Activated CD8-positive, alpha-beta memory T cell treated with anti-CD3 and anti-CD28 coated beads, Interleukin-2, amount 50 U/mL, for 4 hours (primary cell): ENCODE measurements around the gene IKBKG.
"Not testable (repeated sequence)": the region's sequence is repeated elsewhere in the genome, so short reads cannot be mapped to it uniquely, and the experiment has no call there.

Experiments used
- DNase-seq: peaks from one replicate; pipeline ENCODE4 v3.0.0-alpha.2; 2020

The IKBKG gene

DNA sequence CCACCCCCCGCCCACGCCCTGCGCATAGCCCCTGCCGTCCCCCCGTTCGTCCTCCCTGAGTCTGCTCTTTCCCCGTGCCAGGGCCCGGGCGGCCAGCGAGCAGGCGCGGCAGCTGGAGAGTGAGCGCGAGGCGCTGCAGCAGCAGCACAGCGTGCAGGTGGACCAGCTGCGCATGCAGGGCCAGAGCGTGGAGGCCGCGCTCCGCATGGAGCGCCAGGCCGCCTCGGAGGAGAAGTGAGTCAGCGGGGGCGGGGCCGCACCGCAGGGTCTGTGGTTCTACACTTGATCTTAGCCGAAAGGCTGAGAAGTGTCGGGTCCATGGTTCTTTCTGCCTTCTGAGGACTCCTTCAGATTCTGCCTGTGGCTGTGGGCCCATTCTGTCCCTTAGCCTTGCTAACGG is 12.9 kb downstream of the IKBKG start:
- DNase-seq: not testable (repeated sequence)

DNA sequence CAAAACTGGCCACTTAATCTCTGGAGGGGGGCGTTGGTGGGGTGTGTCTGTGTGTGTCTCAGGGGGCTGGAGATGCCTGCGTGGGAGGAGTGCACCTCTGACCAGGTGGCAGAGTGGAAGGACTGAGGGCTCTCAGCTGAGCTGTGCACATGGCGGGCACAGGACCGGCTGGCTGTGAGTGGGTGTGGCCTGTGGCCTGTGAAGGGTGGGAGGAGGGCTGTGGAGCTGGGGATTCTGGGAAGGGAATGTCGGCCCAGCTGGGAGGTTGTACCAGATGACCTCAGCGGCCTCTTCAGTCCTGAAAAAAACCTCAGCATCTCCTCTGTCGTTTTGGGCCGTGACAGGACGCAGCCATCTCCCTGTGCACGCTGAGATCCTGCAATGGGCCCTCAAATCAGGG is 14.9 kb downstream of the IKBKG start:
- not testable (repeated sequence) for DNase-seq

DNA sequence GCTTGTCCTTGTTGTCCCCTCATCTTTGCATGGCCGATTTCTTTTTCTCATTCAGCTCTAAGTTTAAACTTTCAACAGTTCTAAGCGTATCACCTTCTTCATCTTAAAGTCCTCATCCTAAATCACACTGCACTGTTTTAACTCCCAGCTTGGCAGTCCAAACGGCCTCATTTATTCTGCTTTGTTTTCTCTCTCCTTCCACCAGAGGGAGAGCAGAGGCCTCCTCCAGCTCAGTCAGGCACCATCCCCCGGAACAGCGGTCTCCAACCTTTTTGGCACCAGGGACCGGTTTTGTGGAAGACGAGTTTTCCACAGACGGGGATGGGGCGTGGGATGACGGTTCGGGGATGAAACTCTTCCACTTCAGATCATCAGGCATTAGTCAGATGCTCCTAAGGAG is 22.9 kb downstream of the IKBKG start:
- not testable (repeated sequence) for DNase-seq

GRCh38 chrX:154573061-154573460 is 25.6 kb downstream of the IKBKG start:
- DNase-seq: not testable (repeated sequence)

DNA sequence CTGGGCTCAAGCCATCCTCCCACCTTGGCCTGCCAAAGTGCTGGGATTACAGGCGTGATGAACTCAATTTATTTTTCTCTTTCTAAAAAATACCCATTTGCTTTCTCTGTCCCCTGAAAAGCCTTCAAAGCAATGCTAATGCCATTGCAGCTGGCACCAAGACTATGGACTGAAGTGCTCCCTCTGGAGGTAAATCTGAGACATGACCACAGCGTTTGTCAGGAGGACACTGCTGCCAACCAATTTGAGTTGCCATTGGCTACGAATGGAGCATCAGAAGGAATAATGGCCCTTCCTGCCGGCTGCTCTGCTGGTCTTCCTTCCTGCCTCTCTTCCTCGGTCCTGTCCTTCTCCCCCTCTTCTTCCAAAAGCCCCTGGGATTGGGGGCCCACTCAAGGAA is 27.7 kb downstream of the IKBKG start:
- not testable (repeated sequence) for DNase-seq

DNA sequence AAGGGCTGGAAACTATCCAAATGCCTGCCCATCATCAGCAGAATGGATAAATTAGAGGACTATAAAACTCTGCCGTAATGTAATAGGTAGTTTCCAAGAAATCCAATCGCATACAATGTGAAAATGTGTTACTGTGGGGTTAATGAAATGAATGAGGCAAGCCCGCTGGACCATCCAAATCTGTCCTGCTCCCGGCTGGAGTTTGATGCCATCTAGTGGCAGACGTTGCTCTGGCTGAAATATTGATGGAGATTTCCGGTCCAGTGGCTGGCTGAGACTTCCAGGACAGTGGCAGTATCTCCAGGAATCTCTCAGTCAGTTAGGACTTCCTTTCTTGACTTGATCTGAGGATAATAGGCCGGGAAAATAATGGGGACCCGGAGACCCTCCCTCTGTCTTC is 35.6 kb downstream of the IKBKG start:
- DNase-seq: not testable (repeated sequence)

DNA sequence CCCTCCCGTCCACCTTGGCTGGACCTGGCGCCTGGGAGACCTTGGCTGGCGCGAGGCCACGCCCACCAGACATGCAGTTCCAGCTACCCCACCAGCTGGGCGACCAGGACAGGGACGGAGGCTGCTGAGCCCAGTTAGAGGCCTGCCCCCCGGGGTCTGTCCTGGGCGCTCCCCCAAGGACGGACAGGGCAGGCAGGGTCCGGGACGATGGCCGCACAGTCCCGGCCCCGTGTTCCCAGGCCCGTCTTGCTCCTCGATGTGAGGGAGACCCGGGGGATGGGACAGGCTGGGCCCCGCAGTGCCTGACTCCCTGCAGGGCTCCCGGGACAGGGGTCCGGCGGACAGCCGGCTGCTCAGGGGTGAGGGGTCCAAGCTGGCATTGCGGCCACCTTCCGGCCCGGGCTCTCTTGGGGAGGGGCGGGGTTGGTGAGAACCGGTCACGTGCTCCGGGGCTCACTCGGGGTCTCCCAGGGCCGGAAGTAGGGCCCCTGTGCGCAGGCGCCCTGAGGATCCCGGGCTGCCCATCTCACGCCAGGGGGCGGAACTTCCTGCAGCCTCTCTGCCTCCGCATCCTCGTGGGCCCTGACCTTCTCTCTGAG is 37.3 kb downstream of the IKBKG start, which contains the start of gene CTAG1A:
CTAG1A (plus strand) TSS at position 549 of the 599 bp plus-strand sequence. CDS start 74 bp downstream, outside the sequence.
- not testable (repeated sequence) for DNase-seq

- DNase-seq: not testable (repeated sequence)
These were observed 43.0 kb downstream of the IKBKG start for GRCh38 chrX:154590415-154590814.

- DNase-seq: no peak
These were observed 45.1 kb downstream of the IKBKG start for GRCh38 chrX:154592505-154592904.

GRCh38 chrX:154593201-154593600 is 45.8 kb downstream of the IKBKG start:
- DNase-seq: no peak

GRCh38 chrX:154594491-154594890 is 47.1 kb downstream of the IKBKG start:
- DNase-seq: no peak

DNA sequence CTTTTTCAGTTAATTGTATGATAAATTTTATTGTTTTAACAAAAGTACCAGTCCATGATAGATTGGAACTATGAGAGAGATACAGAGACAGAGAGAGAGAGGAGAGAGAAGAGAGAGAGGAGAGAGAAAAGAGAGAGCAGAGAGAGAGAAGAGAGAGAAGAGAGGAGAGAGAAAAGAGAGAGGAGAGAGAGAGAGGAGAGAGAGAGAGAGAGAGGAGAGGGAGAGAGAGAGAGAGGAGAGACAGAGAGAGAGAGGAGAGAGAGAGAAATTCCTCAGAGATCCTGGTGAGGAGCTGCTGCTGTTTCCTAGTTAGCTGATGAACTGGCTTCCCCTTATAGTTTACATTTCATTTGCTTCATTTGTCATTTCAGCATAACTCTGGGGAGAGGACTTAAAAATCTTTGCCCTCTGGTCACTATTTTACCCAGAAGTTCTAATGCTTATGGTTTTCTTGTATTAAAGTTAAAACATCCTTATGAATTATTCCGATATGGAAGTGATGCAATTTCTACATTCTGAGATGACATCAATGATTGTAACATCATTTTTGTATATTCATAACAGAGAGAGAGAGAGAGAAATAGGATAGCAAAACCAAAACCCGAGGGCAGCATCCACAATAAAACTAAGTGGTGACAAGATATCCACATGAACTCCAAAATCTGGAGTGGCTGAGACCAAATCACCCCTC is 48.3 kb downstream of the IKBKG start:
- DNase-seq: no peak

GRCh38 chrX:154596290-154596929 is 49.0 kb downstream of the IKBKG start:
- DNase-seq: no peak

DNA sequence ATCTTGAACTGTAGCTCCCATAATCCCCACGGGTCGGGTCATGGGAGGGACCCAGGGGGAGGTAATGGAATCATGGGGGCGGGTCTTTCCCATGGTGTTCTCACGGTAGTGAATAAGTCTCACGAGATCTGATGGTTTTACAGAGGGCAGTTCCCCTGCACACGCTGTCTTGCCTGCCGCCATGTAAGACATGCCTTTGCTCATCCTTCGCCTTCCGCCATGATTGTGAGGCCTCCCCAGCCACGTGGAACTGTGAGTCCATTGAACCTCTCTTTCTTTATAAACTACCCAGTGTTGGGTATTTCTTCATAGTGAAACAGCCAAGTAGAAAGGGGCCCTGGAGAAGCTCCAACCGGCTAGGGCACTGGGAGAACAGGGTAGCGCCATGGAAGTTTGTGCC is 49.8 kb downstream of the IKBKG start:
- no peak for DNase-seq

DNA sequence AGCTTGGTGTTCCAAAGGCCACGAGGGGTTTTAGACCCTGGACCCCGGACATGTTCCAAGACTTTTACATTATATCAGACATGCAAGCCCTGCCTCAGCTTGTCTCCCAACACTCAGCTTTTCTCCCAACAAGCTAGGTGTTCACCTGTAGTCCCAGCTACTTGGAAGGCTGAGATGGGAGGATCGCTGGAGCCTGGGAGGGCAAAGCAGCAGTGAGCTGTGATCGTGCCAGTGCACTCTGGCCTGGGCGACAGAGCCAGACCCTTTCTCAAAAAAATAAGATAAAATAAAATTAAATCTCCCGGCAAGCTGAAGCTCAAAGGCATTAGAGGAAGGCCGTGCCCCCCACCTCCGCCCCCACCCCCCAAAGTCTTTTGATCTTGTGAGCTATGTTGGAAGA is 51.2 kb downstream of the IKBKG start:
- DNase-seq: no peak

- DNase-seq: no peak
These were observed 52.1 kb downstream of the IKBKG start for GRCh38 chrX:154599531-154599930.

DNA sequence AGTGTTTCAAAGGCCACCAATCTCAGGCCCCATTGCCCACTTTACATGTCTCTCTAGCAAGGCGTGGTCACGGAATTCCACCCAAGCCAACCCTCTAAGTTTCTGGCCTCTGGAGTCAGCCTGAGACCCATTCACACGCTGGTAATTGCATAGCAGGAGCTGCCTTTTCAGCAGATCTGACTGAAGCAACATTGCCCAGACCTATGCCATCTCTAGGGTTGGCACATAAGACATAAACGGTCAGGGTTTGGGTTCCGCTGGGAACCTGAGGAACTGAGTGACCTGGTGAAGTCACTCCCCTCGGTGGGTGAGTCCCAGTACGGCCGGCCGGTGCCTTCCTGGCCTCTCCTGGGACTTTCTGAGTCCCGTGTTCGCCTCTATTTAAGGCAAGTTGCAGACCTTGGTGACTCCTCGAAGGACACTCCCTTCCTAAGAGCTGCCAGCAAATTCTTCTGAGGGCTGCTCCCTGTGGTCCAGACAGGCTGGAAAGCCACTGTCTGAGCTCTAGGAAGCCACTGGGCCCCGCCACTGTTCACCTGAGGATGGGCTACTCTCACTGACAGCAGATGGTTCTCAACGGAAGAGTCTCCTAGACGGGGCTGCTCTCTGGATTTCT is 53.4 kb downstream of the IKBKG start:
- no peak for DNase-seq

DNA sequence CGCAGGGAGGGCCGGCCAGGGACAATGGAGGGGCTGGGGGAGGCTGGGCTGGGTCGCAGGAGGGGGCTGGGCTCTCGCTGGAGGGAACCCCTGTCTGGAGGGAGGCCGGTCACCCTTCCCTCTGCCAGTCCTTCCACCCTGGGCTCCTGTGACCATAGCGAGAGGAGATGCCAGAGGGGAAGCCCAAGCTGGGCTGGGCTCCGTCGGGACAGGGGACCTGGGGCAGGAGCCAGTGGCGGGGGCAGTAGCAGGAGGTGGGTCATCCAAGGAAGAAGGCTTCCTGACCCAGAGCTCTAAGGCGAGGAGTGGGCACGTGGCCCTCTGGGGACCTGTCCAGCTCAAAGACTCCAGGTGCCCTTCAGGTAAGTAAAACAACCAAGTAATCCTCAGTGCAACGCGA is 54.8 kb downstream of the IKBKG start:
- DNase-seq: no peak

DNA sequence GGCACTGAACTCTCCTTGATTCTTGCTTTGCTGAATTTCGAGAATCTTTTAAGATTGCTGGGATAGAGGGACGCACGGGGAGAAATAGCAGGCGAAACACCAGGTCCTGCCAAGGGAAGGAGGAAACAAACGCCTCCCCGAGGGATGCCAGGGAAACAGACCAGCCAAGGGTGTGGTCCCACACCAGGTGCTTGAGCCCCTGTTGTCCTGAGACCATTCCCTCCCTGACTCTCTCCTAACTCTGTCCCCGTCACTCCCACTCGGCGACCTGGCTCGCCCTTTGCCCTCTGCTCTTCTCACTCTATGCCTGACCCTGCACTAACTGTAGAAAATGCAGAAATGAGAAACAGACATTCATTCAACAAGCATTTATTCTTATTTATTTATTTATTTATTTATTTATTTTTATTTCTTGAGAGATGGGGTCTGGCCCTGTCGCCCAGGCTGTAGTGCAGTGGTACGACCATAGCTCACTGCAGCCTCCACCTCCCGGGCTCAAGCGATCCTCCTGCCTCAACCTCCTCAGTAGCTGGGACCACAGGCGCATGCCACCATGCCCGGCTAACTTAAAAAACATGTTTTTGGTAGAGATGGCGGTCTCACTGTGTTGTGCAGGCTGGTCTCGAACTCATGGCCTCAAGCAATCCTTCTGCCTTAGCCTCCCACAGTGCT is 55.5 kb downstream of the IKBKG start:
- no peak for DNase-seq

GRCh38 chrX:154603438-154604430 is 56.3 kb downstream of the IKBKG start:
- no peak for DNase-seq

DNA sequence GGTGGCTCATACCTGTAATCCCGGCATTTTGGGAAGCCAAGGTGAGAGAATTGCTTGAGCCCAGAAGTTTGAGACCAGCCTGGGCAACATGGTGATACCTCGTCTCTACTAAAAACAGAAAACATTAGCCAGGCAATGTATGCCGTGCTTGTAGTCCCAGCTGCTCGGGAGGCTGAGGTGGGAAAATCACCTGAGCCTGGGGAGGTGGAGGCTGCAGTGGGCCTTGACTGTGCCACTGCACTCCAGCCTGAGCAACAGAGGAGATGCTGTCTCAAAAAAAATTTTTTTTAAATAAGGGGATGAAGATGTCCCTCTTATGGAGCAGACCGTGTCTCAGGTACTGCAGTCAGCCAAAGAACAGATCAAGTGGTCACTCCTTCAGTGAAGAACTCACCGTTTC is 58.1 kb downstream of the IKBKG start:
- no peak for DNase-seq

GRCh38 chrX:154607370-154607769 is 60.0 kb downstream of the IKBKG start:
- no peak for DNase-seq
